MCF 10A (cell line): ENCODE results near the gene CD248. TPM values are rescaled to one million over a fixed set of nuclear protein-coding genes. Genes with fewer than 3 reads are reported as not detected.

Experiments
- BruUV-seq: library from RNA; stranded (reverse); fragments of 400-500 nt; replicated peaks from 2 replicates; lab custom pipeline; 2021; lab: Mats Ljungman, UMichigan
- CTCF ChIA-PET: fragments of 300-600 bp; sonication (Branson Sonifier 250); formaldehyde crosslinking; extraction: SDS; loops from one replicate; lab custom pipeline; 2021; ENCODE audit warnings: antibody characterized with exemption, inconsistent platforms; lab: Yijun Ruan, JAX
- POLR2A ChIA-PET: fragments of 300-600, 350-650 bp; sonication (Branson Sonifier 250); formaldehyde crosslinking; extraction: SDS; loops from one replicate; lab custom pipeline; 2020; ENCODE audit warnings: antibody characterized with exemption, inconsistent platforms; lab: Yijun Ruan, JAX
- DNase-seq: peaks from one replicate; pipeline ENCODE4 v3.0.0-alpha.2; 2018; ENCODE audit not compliant: unreplicated experiment
- H3K27ac Mint-ChIP-seq: one replicate; pipeline ENCODE4 v1.8.0; 2022; ENCODE audit warnings: mild to moderate bottlenecking, low read depth, mixed read lengths; ENCODE audit not compliant: unreplicated experiment
- H3K27me3 Mint-ChIP-seq: one replicate; pipeline ENCODE4 v1.8.0; 2022; ENCODE audit warnings: mixed read lengths; ENCODE audit not compliant: insufficient read depth, unreplicated experiment
- H3K36me3 Mint-ChIP-seq: one replicate; pipeline ENCODE4 v1.8.0; 2022; ENCODE audit warnings: mild to moderate bottlenecking, moderate library complexity, mixed read lengths; ENCODE audit not compliant: insufficient read depth, unreplicated experiment
- H3K4me1 Mint-ChIP-seq: one replicate; pipeline ENCODE4 v1.8.0; 2022; ENCODE audit warnings: mixed read lengths; ENCODE audit not compliant: insufficient read depth, unreplicated experiment
- H3K4me3 Mint-ChIP-seq: one replicate; pipeline ENCODE4 v1.8.0; 2022; ENCODE audit warnings: mild to moderate bottlenecking, moderate library complexity, mixed read lengths; ENCODE audit not compliant: unreplicated experiment
- H3K9me3 Mint-ChIP-seq: one replicate; pipeline ENCODE4 v1.8.0; 2022; ENCODE audit warnings: mixed read lengths; ENCODE audit not compliant: unreplicated experiment
- CTCF ChIP-seq: fragments of 200-600 bp; IDR thresholded peaks from one replicate; pipeline ENCODE4 v1.8.0; 2022; ENCODE audit warnings: antibody characterized with exemption, mild to moderate bottlenecking; ENCODE audit not compliant: unreplicated experiment
- intact Hi-C: fragments of 100-400 bp; cut with micrococcal nuclease; formaldehyde crosslinking; loops from 2 replicates; pipeline ENCODE4 v1.14.1; 2022
- total RNA-seq: library from RNA; stranded (reverse); gene quantifications from 2 replicates; pipeline ENCODE4 v1.2.3, GENCODE V29; 2022

Gene CD248
- total RNA-seq, 1 experiment from 2014 or later: not detected

GRCh38 chr11:66281776-66282467 lies 34.9 kb downstream of the CD248 start:
- no peak for DNase-seq
- H3K36me3 Mint-ChIP-seq: peaks cover 13% of the 10 kb centered on the region
- H3K27me3 Mint-ChIP-seq: peaks cover 10% of the 10 kb centered on the region
- no peaks in the 10 kb centered on the region for H3K4me1 Mint-ChIP-seq
- CTCF ChIA-PET: interaction anchor here (0.8 to 3.3 kb wide), 9 partner anchors 8 to 64 kb away, joined by 3 to 24 read pairs (median 6); partner anchors contain the start of genes RAB1B and RIN1
- no peak overlapping the region for H3K27ac Mint-ChIP-seq
- no peak for TF ChIP-seq CTCF
- intact Hi-C loops: loop anchor here (1.0 kb wide), 1 partner anchor 60 kb away; no protein-coding TSS in a partner anchor
- no peak overlapping the region for H3K4me3 Mint-ChIP-seq
- H3K9me3 Mint-ChIP-seq: no peaks in the 10 kb centered on the region
- POLR2A ChIA-PET: interaction anchor here (0.9 to 1.8 kb wide), 11 partner anchors 9 to 63 kb away, joined by 3 to 7 read pairs (median 3); partner anchors contain the start of genes BRMS1, RAB1B and TMEM151A
- no TSS peak for BruUV-seq

DNA sequence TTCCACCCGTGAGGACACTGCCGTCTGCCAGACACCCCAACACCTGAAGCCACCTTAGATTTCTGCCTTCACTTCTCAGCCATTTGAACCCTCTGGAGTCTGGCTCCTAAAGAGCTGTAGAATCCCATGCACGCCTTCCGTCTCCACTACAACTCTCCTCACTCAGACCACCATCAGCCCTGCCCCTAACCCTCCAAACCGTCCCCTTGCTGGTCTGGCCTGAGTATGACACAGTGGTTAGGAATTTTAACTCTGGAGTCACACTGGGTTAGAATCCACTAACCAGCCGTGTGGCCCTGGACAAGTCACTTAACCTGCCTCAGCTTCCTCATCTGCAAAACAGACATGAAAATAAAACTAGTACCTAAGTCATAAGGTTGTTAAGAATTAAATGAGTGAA lies 35.8 kb downstream of the CD248 start:
- DNase-seq: no peak
- peaks cover 13% of the 10 kb centered on the region for H3K36me3 Mint-ChIP-seq
- POLR2A ChIA-PET: interaction anchor here (0.9 to 2.8 kb wide), 10 partner anchors 8 to 63 kb away, joined by 3 to 11 read pairs (median 4); partner anchors contain the start of genes BRMS1, RAB1B, RIN1 and TMEM151A
- no peak for TF ChIP-seq CTCF
- CTCF ChIA-PET: interaction anchor here (1.0 to 3.3 kb wide), 4 partner anchors 9 to 48 kb away, joined by 4 to 24 read pairs (median 5); partner anchors contain the start of gene RAB1B
- intact Hi-C loops: no loop called here
- BruUV-seq: no TSS peak
- H3K4me3 Mint-ChIP-seq: no peak overlapping the region
- no peaks in the 10 kb centered on the region for H3K4me1 Mint-ChIP-seq
- no peak overlapping the region for H3K27ac Mint-ChIP-seq
- H3K27me3 Mint-ChIP-seq: peaks cover 10% of the 10 kb centered on the region
- no peaks in the 10 kb centered on the region for H3K9me3 Mint-ChIP-seq

DNA sequence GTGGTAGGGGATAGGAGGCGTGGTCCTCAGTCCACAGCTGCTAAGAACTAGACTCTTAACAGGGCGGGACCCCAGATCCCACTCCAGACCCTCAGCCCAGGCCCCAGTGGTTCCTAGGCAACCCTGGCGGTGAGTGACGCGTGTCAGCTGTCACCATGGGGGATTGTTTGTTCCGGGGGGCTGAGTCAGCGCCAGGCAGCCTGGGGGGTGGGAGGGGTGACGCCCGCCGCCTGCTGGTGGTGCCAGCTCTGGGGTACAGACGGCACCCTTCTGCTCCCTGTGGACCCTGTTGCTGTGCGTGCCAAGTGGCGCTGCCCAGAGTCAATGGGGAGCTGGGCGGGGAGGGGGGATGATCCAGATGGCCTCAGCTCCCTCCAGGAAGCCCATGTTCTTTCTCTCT lies 36.4 kb downstream of the CD248 start:
- intact Hi-C loops: no loop called here
- ChIA-PET POLR2A (interaction anchor here (0.7 to 2.8 kb wide), 10 partner anchors 9 to 56 kb away, joined by 3 to 11 read pairs (median 4); partner anchors contain the start of genes RAB1B, RIN1 and YIF1A), CTCF (interaction anchor here (1.0 to 3.3 kb wide), 2 partner anchors 12 to 48 kb away, joined by 5 to 24 read pairs; partner anchors contain the start of gene RAB1B)
- Mint-ChIP-seq H3K27ac (no peak overlapping the region), H3K27me3 (peaks cover 10% of the 10 kb centered on the region), H3K36me3 (peaks cover 17% of the 10 kb centered on the region), H3K9me3 (no peaks in the 10 kb centered on the region), H3K4me1 (no peaks in the 10 kb centered on the region), H3K4me3 (no peak overlapping the region)
- DNase-seq: no peak
- TF ChIP-seq CTCF: no peak
- no TSS peak for BruUV-seq

DNA sequence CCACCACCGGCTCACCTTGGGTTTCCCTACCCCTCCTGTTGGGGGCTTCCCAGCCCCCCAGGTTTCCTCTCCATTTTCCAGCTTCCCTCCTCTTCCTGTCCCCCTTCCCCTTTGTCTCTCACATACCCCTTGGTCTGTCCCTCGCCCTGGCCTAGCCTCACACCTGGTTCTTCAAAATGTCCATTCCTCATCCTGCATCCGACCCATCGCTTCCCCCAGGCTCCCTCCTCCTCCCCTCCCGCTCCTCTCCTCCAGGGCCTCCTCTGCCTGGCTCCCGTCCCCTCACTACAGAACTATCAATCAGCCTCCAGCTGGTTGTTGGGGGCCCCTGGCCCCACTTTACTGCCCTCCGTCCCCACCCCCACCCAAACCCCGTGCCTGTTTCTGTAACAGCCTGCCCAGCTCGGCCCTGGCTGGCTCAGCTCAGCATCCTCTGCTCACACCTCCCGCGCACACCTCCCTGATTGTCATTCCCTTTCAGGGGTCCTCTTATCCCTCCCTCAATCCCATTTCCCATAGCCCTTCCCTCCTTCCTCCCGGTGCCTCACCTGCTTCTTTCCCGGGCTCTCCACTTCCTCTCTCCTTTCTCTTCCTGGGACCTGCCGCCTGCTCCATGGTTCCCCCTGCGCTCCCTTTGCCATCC lies 37.6 kb downstream of the CD248 start:
- POLR2A ChIA-PET: interaction anchor here (1.3 to 2.8 kb wide), 2 partner anchors 10 kb away, joined by 4 to 11 read pairs; partner anchors contain the start of gene YIF1A
- CTCF ChIA-PET: no interaction called here
- Mint-ChIP-seq H3K4me3 (no peak overlapping the region), H3K9me3 (no peaks in the 10 kb centered on the region), H3K27me3 (peaks cover 10% of the 10 kb centered on the region), H3K4me1 (peaks cover 2% of the 10 kb centered on the region), H3K27ac (no peak overlapping the region), H3K36me3 (peaks cover 30% of the 10 kb centered on the region)
- intact Hi-C loops: no loop called here
- no peak for DNase-seq
- TF ChIP-seq CTCF: no peak
- BruUV-seq: no TSS peak
